Prostate gland (tissue), 2 donors: ENCODE measurements around the gene TSSC4. TPM values are rescaled to one million over a fixed set of nuclear protein-coding genes. Genes with fewer than 3 reads are reported as not detected.

Source experiments
- DNase-seq: peaks from one replicate; pipeline ENCODE4 v3.0.0-alpha.2; 2019; ENCODE audit warnings: low spot score
- H3K27ac ChIP-seq, 2 donors: fragments of 200-600 bp; sonication (generic); 2 replicates each; pipeline ENCODE4 v1.5.1; 2017 to 2019
- H3K27me3 ChIP-seq: fragments of 200-600 bp; sonication (generic); replicated peaks from 2 replicates; pipeline ENCODE4 v1.5.1; 2019; ENCODE audit not compliant: insufficient read depth
- H3K36me3 ChIP-seq, 2 donors: fragments of 200-600 bp; sonication (generic); 1 replicate in 1 of 2; 2 replicates in 1 of 2; pipeline versions ENCODE4 v1.5.1 to v1.8.1; 2017 to 2019
- H3K4me1 ChIP-seq: fragments of 200-600 bp; sonication (generic); replicated peaks from 2 replicates; pipeline ENCODE4 v1.5.1; 2019
- H3K4me3 ChIP-seq, 2 donors: fragments of 200-600 bp; sonication (generic); 2 replicates each; pipeline ENCODE4 v1.5.1; 2017 to 2019
- H3K9me3 ChIP-seq: fragments of 200-600 bp; sonication (generic); 2 replicates; pipeline ENCODE4 v1.5.1; 2017
- CTCF ChIP-seq, 4 experiments: fragments of 200-600 bp in 2 of 4; fragments of 450-650 bp in 2 of 4; sonication (generic) in 2 of 4; IDR thresholded peaks; 1 replicate in 3 of 4; 2 replicates in 1 of 4; pipeline ENCODE4 v1.5.1; 2016 to 2019; ENCODE audit warnings: antibody characterized with exemption in 4 of 4, mild to moderate bottlenecking in 2 of 4, moderate library complexity in 2 of 4
- POLR2A ChIP-seq: fragments of 450-650 bp; IDR thresholded peaks from one replicate; pipeline ENCODE4 v1.6.1; 2016; ENCODE audit warnings: antibody characterized with exemption, mild to moderate bottlenecking
- POLR2AphosphoS5 ChIP-seq: sonication (generic); formaldehyde crosslinking; IDR thresholded peaks from one replicate; pipeline ENCODE4 v1.6.1; 2017; ENCODE audit warnings: antibody characterized with exemption
- WGBS: methylation state at CpG from one replicate; pipeline ENCODE4 v1.1.5; 2018; 5-methylcytosine and 5-hydroxymethylcytosine counted together
- intact Hi-C: fragments of 100-400 bp; cut with DNase I; formaldehyde crosslinking; loops from one replicate; pipeline ENCODE4 v1.14.2; 2022
- total RNA-seq, 2 donors: library from RNA; depleted of rRNA; stranded (reverse); fragments of >200 nt; gene quantifications; one replicate each; pipeline ENCODE4 v1.1.0, GENCODE V29; 2016

Gene TSSC4
- total RNA-seq, 2 donors from 2014 or later: 40.4 to 71.1 TPM

GRCh38 chr11:2441171-2441570, 40.6 kb downstream of the TSSC4 start:
- TF ChIP-seq CTCF (IDR thresholded peaks at IDR 0.05): no peak
- no peak for TF ChIP-seq POLR2AphosphoS5
- TF ChIP-seq POLR2A: no peak
- no peak for DNase-seq
- Histone ChIP-seq H3K9me3 (no peaks in the 10 kb centered on the region), H3K27me3 (no peaks in the 10 kb centered on the region), H3K4me3 (no peak overlapping the region), H3K4me1 (no peaks in the 10 kb centered on the region), H3K36me3 (no peaks in the 10 kb centered on the region), H3K27ac (no peak overlapping the region)
- WGBS: 78% methylated on average over 4 of the region's 4 CpGs
- intact Hi-C loops: no loop called here

- H3K27me3 ChIP-seq: no peaks in the 10 kb centered on the region
- no peaks in the 10 kb centered on the region for H3K4me1 ChIP-seq
- no peaks in the 10 kb centered on the region for H3K36me3 ChIP-seq
- no peak for DNase-seq
- no peak overlapping the region for H3K27ac ChIP-seq
- intact Hi-C loops: no loop called here
- no peak overlapping the region for H3K4me3 ChIP-seq
- H3K9me3 ChIP-seq: no peaks in the 10 kb centered on the region
- WGBS: 86% methylated on average over 2 of the region's 2 CpGs
- TF ChIP-seq POLR2A: no peak
- TF ChIP-seq CTCF (IDR thresholded peaks at IDR 0.05): no peak
- TF ChIP-seq POLR2AphosphoS5: no peak
Observed at GRCh38 chr11:2442589-2442988, 42.0 kb downstream of the TSSC4 start.

DNA sequence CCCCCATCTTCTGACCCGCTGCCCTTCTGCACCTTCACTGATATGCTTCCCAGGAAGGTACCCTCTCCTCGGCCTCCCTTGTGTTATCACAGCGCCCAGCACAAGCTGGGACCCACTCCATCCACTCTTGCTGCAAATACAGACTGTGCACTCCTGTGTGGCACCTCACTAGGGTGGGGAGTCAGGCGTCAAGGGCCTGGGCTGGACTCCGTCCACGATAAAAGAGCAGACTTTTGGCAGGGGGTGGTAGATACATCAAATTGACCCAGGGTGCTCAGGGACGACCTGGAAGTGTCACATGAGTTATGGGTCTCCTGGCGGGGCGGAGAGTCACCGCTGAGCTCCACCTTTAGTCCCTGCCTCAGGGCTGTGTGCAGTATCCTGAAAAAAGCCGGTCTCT, 42.9 kb downstream of the TSSC4 start:
- no peak overlapping the region for H3K27ac ChIP-seq
- H3K9me3 ChIP-seq: no peaks in the 10 kb centered on the region
- WGBS: 56% methylated on average over 10 of the region's 11 CpGs
- no peaks in the 10 kb centered on the region for H3K27me3 ChIP-seq
- DNase-seq: no peak
- no peaks in the 10 kb centered on the region for H3K4me1 ChIP-seq
- H3K36me3 ChIP-seq: no peaks in the 10 kb centered on the region
- H3K4me3 ChIP-seq: no peak overlapping the region
- TF ChIP-seq POLR2A: no peak
- no peak for TF ChIP-seq POLR2AphosphoS5
- intact Hi-C loops: no loop called here

DNA sequence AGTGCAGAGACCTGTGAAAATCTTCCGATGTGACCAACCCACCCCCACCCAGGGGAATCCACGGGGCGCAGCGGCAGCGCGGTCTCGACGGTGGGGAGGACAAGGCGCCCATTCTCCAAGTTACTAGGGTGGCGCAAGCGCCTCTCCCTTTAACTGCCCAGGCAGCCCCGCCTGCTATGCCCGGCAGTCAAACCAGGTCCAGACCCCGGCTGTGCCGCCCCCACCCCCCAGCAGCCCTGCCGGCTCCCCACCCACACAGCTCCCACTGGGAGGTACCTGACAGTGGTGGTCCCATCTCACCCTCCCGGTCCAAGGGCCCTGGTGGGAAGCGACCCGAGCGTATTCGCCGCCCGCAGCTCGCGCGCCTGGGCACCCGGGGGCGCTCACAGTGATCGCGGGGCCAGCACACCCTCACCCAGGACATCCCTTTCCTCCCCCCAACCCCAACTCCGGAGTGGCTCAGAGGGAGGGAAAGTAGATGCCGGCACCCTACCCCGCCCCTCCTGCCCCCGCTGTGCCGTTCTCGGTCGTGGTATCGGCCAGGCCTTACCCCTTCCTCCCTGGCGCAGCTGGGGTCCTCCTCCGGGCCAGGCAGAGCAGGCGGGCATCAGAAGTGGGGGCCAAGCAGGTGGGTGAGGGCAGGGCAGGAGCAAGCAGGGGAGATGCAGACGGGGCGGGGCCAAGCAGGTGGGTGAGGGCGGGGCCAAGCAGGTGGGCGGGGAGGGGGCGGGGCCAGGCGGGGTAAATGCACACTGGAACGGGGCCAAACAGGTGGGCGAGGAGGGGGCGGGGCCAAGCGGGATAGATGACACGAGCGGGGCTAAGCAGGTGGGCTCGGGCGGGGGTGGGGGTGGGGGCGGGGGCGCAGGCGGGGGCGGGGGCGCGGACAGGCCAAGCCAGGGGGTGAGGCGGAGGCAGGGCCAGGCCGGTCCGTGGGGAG, 43.6 kb downstream of the TSSC4 start, which contains the start of gene TRPM5:
Gene TRPM5 (minus strand): TSS at position 634 of the 940 bp plus-strand sequence. CDS start 21,478 bp downstream, outside the sequence.
- Histone ChIP-seq H3K4me3 (peak within 1 kb of the TSS; percentile 34 to 41), H3K27ac (no peak within 1 kb of the TSS), H3K36me3 (no peaks in the 10 kb centered on the region), H3K27me3 (no peaks in the 10 kb centered on the region), H3K9me3 (no peaks in the 10 kb centered on the region), H3K4me1 (no peaks in the 10 kb centered on the region)
- peak; percentile 32 for DNase-seq
- 12% methylated on average over 44 of the region's 64 CpGs for WGBS
- no peak for TF ChIP-seq POLR2AphosphoS5
- no peak for TF ChIP-seq POLR2A
- intact Hi-C loops: no loop called here

DNA sequence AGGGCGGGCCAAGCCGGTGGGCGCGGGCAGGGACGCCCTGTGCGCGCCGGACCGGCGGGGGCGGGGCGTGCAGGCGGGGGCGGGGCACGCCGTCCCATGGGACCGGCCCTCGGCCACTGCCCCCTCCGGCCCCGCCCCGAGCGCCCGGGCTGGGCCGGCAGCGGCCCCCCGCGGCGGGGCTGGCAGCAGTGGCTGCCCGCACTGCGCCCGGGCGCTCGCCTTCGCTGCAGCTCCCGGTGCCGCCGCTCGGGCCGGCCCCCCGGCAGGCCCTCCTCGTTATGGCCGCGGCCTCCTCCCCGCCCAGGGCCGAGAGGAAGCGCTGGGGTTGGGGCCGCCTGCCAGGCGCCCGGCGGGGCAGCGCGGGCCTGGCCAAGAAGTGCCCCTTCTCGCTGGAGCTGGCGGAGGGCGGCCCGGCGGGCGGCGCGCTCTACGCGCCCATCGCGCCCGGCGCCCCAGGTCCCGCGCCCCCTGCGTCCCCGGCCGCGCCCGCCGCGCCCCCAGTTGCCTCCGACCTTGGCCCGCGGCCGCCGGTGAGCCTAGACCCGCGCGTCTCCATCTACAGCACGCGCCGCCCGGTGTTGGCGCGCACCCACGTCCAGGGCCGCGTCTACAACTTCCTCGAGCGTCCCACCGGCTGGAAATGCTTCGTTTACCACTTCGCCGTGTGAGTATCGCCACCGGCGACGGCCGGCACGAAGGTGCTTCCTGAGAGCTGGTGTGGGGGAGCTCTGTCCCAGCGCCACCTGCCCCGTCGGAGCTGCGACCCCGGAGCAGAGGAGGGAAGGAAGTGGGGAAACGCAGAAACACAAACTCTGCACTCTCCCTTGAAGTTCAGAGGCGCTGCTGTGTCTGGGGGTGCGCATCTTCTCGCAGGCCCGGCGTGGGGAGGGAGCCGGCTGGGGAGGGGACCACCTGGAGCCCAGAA, 44.5 kb downstream of the TSSC4 start, which contains the start of gene KCNQ1:
Gene KCNQ1 (plus strand): TSS at position 188 of the 925 bp plus-strand sequence. CDS start 91 bp downstream, at position 279.
- no peaks in the 10 kb centered on the region for H3K27me3 ChIP-seq
- H3K4me3 ChIP-seq: peak within 1 kb of the TSS; percentile 34 to 41
- no peaks in the 10 kb centered on the region for H3K36me3 ChIP-seq
- intact Hi-C loops: no loop called here
- H3K27ac ChIP-seq: no peak within 1 kb of the TSS
- no peaks in the 10 kb centered on the region for H3K9me3 ChIP-seq
- peak; percentile 34 for DNase-seq
- no peaks in the 10 kb centered on the region for H3K4me1 ChIP-seq
- TF ChIP-seq POLR2AphosphoS5 (no peak), CTCF (IDR thresholded peaks at IDR 0.05) (peak in 1 of 4 experiments; percentile 38), POLR2A (peak; percentile 71)
- 7% methylated on average over 43 of the region's 116 CpGs for WGBS
